Neural cell (in vitro differentiated cells): ENCODE results near the gene LTBP1. TPM values are rescaled to one million over a fixed set of nuclear protein-coding genes. Genes with fewer than 3 reads are reported as not detected.
"Not testable (repeated sequence)": the region's sequence is repeated elsewhere in the genome, so short reads cannot be mapped to it uniquely, and the experiment has no call there.

Experiments
- H2AFZ ChIP-seq: fragments of 200-600, 300-800 bp; sonication (generic), shearing (Covaris generic); 2 replicates; pipeline ENCODE4 v1.6.0; 2014; ENCODE audit warnings: low read depth, mild to moderate bottlenecking, antibody characterized with exemption, low read length, moderate library complexity
- H3F3A ChIP-seq: fragments of 200-600 bp; shearing (Covaris generic); 2 replicates; pipeline ENCODE4 v1.6.1; 2016; ENCODE audit warnings: mild to moderate bottlenecking, moderate library complexity, mixed read lengths, antibody characterized with exemption, low read length; ENCODE audit not compliant: insufficient read depth, poor library complexity, severe bottlenecking
- H3K27ac ChIP-seq: fragments of 200-600, 300-800 bp; sonication (generic), shearing (Covaris generic); 2 replicates; pipeline ENCODE4 v1.5.1; 2014; ENCODE audit warnings: mild to moderate bottlenecking, low read length, moderate library complexity
- H3K27me3 ChIP-seq: fragments of 300-800, 200-600 bp; sonication (generic), shearing (Covaris generic); 2 replicates; pipeline ENCODE4 v1.6.0; 2014; ENCODE audit warnings: mild to moderate bottlenecking, low read depth, low read length, moderate library complexity; ENCODE audit not compliant: insufficient read depth
- H3K36me3 ChIP-seq: fragments of 300-800, 200-600 bp; sonication (generic), shearing (Covaris generic); 2 replicates; pipeline ENCODE4 v1.5.1; 2014; ENCODE audit warnings: mild to moderate bottlenecking, antibody characterized with exemption, low read length, moderate library complexity; ENCODE audit not compliant: insufficient read depth
- H3K4me2 ChIP-seq: fragments of 300-800, 200-600 bp; sonication (generic), shearing (Covaris generic); 2 replicates; pipeline ENCODE4 v1.6.0; 2014; ENCODE audit warnings: mild to moderate bottlenecking, low read length
- H3K4me3 ChIP-seq: fragments of 300-800, 200-600 bp; sonication (generic), shearing (Covaris generic); 2 replicates; pipeline ENCODE4 v1.5.1; 2014; ENCODE audit warnings: mild to moderate bottlenecking, low read length, moderate library complexity
- H3K79me2 ChIP-seq: fragments of 200-600 bp; shearing (Covaris generic); replicated peaks from 2 replicates; pipeline ENCODE4 v1.6.0; 2014; ENCODE audit warnings: mild to moderate bottlenecking, low read length, moderate library complexity; ENCODE audit not compliant: insufficient read depth
- H3K9ac ChIP-seq: fragments of 300-800, 200-600 bp; sonication (generic), shearing (Covaris generic); 2 replicates; pipeline ENCODE4 v1.6.1; 2016; ENCODE audit warnings: mild to moderate bottlenecking, low read length, mixed read lengths
- H3K9me2 ChIP-seq: fragments of 200-600 bp; shearing (Covaris generic); 2 replicates; pipeline ENCODE4 v1.6.1; 2016; ENCODE audit warnings: mild to moderate bottlenecking, low read length, mixed read lengths; ENCODE audit not compliant: insufficient read depth
- H3K9me3 ChIP-seq: fragments of 200-600, 300-800 bp; sonication (generic), shearing (Covaris generic); 2 replicates; pipeline ENCODE4 v1.6.1; 2016; ENCODE audit warnings: mild to moderate bottlenecking, mixed run types, low read length, moderate library complexity, mixed read lengths
- H4K20me1 ChIP-seq: fragments of 200-600 bp; shearing (Covaris generic); 2 replicates; pipeline ENCODE4 v1.6.1; 2016; ENCODE audit warnings: mild to moderate bottlenecking, mixed run types; ENCODE audit not compliant: insufficient read depth
- EP300 ChIP-seq: fragments of 450-650 bp; conservative IDR thresholded peaks from 2 replicates; pipeline ENCODE4 v1.6.1; 2014; ENCODE audit warnings: antibody characterized with exemption, mild to moderate bottlenecking, moderate library complexity; ENCODE audit not compliant: poor library complexity, severe bottlenecking
- EZH2 ChIP-seq: fragments of 200-600, 300-800 bp; shearing (Covaris generic), sonication (generic); IDR thresholded peaks from 2 replicates; pipeline ENCODE4 v1.6.1; 2014; ENCODE audit warnings: antibody characterized with exemption, low read length, borderline replicate concordance, mild to moderate bottlenecking; ENCODE audit not compliant: insufficient read depth, poor library complexity, severe bottlenecking
- MXI1 ChIP-seq: fragments of 450-650 bp; conservative IDR thresholded peaks from 2 replicates; pipeline ENCODE4 v1.6.1; 2014; ENCODE audit warnings: antibody characterized with exemption, mild to moderate bottlenecking; ENCODE audit not compliant: poor library complexity, severe bottlenecking
- POLR2AphosphoS5 ChIP-seq: IDR thresholded peaks from 2 replicates; pipeline ENCODE4 v1.6.1; 2012
- RAD21 ChIP-seq: fragments of 450-650 bp; conservative IDR thresholded peaks from 2 replicates; pipeline ENCODE4 v1.6.1; 2014; ENCODE audit warnings: antibody characterized with exemption, mild to moderate bottlenecking, moderate library complexity
- SMC3 ChIP-seq: fragments of 450-650 bp; conservative IDR thresholded peaks from 2 replicates; pipeline ENCODE4 v1.6.1; 2014; ENCODE audit warnings: antibody characterized with exemption, mild to moderate bottlenecking, moderate library complexity; ENCODE audit not compliant: poor library complexity
- TAF1 ChIP-seq: IDR thresholded peaks from 2 replicates; pipeline ENCODE4 v1.6.1; 2012; ENCODE audit warnings: low read depth
- polyA plus RNA-seq: library from polyadenylated mRNA; depleted of rRNA; stranded (reverse); fragments of >200 nt; gene quantifications from 2 replicates; pipeline ENCODE4 v1.2.3, GENCODE V29; 2014
- TF ChIP-seq, protein P1 (sequence below): IDR thresholded peaks from 2 replicates; pipeline ENCODE4 v1.6.1; 2012; ENCODE audit warnings: borderline replicate concordance
- TF ChIP-seq, protein P2 (sequence below): fragments of 450-650 bp; IDR thresholded peaks from 2 replicates; pipeline ENCODE4 v1.5.1; 2014; ENCODE audit warnings: antibody characterized with exemption, mild to moderate bottlenecking, moderate library complexity; ENCODE audit not compliant: poor library complexity, severe bottlenecking

The LTBP1 gene
- polyA plus RNA-seq, 1 donor from 2014 or later, result 1.8 TPM

DNA sequence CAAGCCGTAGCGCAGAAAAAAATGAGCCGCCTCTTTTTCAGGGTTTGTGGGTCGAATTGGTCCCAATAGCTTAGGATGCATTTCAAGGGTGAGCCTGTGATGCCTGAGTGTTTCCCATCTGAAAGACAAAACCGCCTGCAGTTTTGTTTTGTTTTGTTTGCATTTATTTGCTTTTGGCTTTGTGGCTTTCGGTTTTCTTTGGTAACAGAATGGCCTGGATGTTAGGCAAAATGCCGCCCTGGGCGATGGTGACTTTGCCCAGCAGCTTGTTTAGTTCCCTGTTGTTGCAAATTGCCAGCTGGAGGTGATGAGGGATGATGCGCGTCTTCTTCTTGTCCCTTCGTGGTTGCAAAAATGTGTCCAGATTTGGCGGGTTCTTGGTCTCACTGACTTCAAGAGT lies 109.4 kb downstream of the LTBP1 start:
- Histone ChIP-seq H3K9me3 (no peaks in the 10 kb centered on the region), H2AFZ (no peak overlapping the region), H4K20me1 (no peaks in the 10 kb centered on the region), H3K79me2 (no peaks in the 10 kb centered on the region), H3F3A (no peaks in the 10 kb centered on the region), H3K36me3 (no peaks in the 10 kb centered on the region), H3K27me3 (no peaks in the 10 kb centered on the region), H3K4me3 (no peak overlapping the region), H3K9me2 (no peaks in the 10 kb centered on the region), H3K9ac (no peak overlapping the region), H3K27ac (no peak overlapping the region), H3K4me2 (no peak overlapping the region)
- TF ChIP-seq EP300 (no peak), EZH2 (no peak), POLR2AphosphoS5 (no peak), MXI1 (no peak), TAF1 (no peak)
- TF ChIP-seq, protein P1, sequence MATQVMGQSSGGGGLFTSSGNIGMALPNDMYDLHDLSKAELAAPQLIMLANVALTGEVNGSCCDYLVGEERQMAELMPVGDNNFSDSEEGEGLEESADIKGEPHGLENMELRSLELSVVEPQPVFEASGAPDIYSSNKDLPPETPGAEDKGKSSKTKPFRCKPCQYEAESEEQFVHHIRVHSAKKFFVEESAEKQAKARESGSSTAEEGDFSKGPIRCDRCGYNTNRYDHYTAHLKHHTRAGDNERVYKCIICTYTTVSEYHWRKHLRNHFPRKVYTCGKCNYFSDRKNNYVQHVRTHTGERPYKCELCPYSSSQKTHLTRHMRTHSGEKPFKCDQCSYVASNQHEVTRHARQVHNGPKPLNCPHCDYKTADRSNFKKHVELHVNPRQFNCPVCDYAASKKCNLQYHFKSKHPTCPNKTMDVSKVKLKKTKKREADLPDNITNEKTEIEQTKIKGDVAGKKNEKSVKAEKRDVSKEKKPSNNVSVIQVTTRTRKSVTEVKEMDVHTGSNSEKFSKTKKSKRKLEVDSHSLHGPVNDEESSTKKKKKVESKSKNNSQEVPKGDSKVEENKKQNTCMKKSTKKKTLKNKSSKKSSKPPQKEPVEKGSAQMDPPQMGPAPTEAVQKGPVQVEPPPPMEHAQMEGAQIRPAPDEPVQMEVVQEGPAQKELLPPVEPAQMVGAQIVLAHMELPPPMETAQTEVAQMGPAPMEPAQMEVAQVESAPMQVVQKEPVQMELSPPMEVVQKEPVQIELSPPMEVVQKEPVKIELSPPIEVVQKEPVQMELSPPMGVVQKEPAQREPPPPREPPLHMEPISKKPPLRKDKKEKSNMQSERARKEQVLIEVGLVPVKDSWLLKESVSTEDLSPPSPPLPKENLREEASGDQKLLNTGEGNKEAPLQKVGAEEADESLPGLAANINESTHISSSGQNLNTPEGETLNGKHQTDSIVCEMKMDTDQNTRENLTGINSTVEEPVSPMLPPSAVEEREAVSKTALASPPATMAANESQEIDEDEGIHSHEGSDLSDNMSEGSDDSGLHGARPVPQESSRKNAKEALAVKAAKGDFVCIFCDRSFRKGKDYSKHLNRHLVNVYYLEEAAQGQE, result no peak

GRCh38 chr2:33057307-33058028 lies 110.7 kb downstream of the LTBP1 start:
- H3K4me3 ChIP-seq, H3K79me2 ChIP-seq, H3K9me2 ChIP-seq, H2AFZ ChIP-seq, H3K27ac ChIP-seq, H3K9me3 ChIP-seq, H3K9ac ChIP-seq, H3K27me3 ChIP-seq, H3K36me3 ChIP-seq, H4K20me1 ChIP-seq, H3K4me2 ChIP-seq, H3F3A ChIP-seq: not testable (repeated sequence)

DNA sequence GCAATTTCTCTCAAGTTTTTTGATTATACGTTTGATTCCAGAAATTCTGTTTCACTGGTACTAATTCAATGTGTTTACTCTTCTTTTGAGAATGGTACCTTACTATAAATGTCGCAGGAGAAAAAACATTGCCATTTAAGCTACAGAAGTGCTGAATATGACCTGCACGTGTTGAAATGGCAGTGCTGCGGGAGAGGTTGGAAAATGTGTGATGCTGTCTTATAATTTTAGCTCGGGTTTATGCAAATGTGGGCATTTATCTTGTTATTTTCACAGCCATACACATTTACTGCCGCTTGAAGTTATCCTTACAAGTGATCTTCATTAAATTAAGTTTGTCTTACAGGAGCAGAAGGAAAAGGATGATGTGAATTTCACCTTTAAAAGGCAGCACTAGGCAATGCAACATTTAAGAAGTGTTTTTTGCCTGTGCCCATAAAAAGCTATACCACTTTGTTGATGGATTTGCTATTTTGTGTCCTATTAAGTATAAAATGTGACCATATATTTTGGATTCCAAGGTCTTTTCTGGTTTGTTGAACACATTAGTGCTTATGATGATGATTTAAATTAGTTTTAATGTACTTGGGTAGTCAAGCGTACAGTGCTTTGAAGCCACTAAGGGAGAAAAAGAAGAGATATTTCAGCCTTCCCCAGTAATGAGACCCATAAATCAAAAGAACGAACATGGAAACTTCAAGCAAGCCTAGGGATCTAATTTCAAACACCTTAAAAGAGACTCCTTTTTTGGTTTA lies 112.1 kb downstream of the LTBP1 start:
- no peak overlapping the region for H3K4me2 ChIP-seq
- H3K9ac ChIP-seq, result no peak overlapping the region
- no peaks in the 10 kb centered on the region for H3K9me3 ChIP-seq
- H3K79me2 ChIP-seq, result no peaks in the 10 kb centered on the region
- H4K20me1 ChIP-seq, result no peaks in the 10 kb centered on the region
- no peak for TF ChIP-seq EP300
- TF ChIP-seq MXI1, result no peak
- no peak for TF ChIP-seq RAD21
- no peak for TF ChIP-seq TAF1
- TF ChIP-seq EZH2, result no peak
- TF ChIP-seq, protein P1, result no peak
- TF ChIP-seq, protein P2, sequence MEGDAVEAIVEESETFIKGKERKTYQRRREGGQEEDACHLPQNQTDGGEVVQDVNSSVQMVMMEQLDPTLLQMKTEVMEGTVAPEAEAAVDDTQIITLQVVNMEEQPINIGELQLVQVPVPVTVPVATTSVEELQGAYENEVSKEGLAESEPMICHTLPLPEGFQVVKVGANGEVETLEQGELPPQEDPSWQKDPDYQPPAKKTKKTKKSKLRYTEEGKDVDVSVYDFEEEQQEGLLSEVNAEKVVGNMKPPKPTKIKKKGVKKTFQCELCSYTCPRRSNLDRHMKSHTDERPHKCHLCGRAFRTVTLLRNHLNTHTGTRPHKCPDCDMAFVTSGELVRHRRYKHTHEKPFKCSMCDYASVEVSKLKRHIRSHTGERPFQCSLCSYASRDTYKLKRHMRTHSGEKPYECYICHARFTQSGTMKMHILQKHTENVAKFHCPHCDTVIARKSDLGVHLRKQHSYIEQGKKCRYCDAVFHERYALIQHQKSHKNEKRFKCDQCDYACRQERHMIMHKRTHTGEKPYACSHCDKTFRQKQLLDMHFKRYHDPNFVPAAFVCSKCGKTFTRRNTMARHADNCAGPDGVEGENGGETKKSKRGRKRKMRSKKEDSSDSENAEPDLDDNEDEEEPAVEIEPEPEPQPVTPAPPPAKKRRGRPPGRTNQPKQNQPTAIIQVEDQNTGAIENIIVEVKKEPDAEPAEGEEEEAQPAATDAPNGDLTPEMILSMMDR, result no peak
- TF ChIP-seq POLR2AphosphoS5, result no peak
- no peak for TF ChIP-seq SMC3
- H3K4me3 ChIP-seq, result no peak overlapping the region
- H3K27me3 ChIP-seq, result no peaks in the 10 kb centered on the region
- no peak overlapping the region for H2AFZ ChIP-seq
- H3F3A ChIP-seq, result no peaks in the 10 kb centered on the region
- no peaks in the 10 kb centered on the region for H3K36me3 ChIP-seq
- H3K9me2 ChIP-seq, result no peaks in the 10 kb centered on the region
- H3K27ac ChIP-seq, result no peak overlapping the region
